Osteoblast (primary cell): ENCODE data around the gene ANXA4. TPM values are rescaled to one million over a fixed set of nuclear protein-coding genes. Genes with fewer than 3 reads are reported as not detected.

Experiments
- DNase-seq: peaks from one replicate; pipeline ENCODE4 v3.0.0; 2011; ENCODE audit warnings: low spot score, mixed read lengths; ENCODE audit not compliant: insufficient read length; ENCODE audit errors: missing footprints
- H2AFZ ChIP-seq: 2 replicates; pipeline ENCODE4 v1.6.0; 2011; ENCODE audit warnings: mild to moderate bottlenecking, low read length
- H3K27ac ChIP-seq: 2 replicates; pipeline ENCODE4 v1.5.1; 2011; ENCODE audit warnings: mild to moderate bottlenecking, low read depth, low read length, moderate library complexity
- H3K27me3 ChIP-seq: 2 replicates; pipeline ENCODE4 v1.6.0; 2012; ENCODE audit warnings: mild to moderate bottlenecking, control low read depth, inconsistent platforms, low read length, moderate library complexity; ENCODE audit not compliant: insufficient read depth
- H3K36me3 ChIP-seq: 2 replicates; pipeline ENCODE4 v1.5.1; 2011; ENCODE audit warnings: mild to moderate bottlenecking, low read length, control low read depth, moderate library complexity; ENCODE audit not compliant: insufficient read depth
- H3K4me1 ChIP-seq: 2 replicates; pipeline ENCODE4 v1.5.1; 2011; ENCODE audit warnings: mild to moderate bottlenecking, low read length, control low read depth, moderate library complexity; ENCODE audit not compliant: insufficient read depth
- H3K4me2 ChIP-seq: 2 replicates; pipeline ENCODE4 v1.6.0; 2011; ENCODE audit warnings: mild to moderate bottlenecking, low read length; ENCODE audit not compliant: insufficient read depth
- H3K4me3 ChIP-seq: fragments of 200-600 bp; sonication (generic); 3 replicates; pipeline ENCODE4 v1.5.1; 2012; ENCODE audit warnings: mild to moderate bottlenecking, low read length, inconsistent platforms; ENCODE audit not compliant: insufficient read depth
- H3K79me2 ChIP-seq: 2 replicates; pipeline ENCODE4 v1.6.0; 2012; ENCODE audit warnings: mild to moderate bottlenecking, low read length, control low read depth, inconsistent platforms; ENCODE audit not compliant: insufficient read depth
- H3K9me3 ChIP-seq: 2 replicates; pipeline ENCODE4 v1.5.1; 2011; ENCODE audit warnings: low read depth, low read length, control low read depth
- H4K20me1 ChIP-seq: 2 replicates; pipeline ENCODE4 v1.6.0; 2012; ENCODE audit warnings: mild to moderate bottlenecking, low read length, control low read depth; ENCODE audit not compliant: insufficient read depth
- CTCF ChIP-seq: IDR thresholded peaks from 2 replicates; pipeline ENCODE4 v1.5.1; 2011; ENCODE audit warnings: mild to moderate bottlenecking, low read depth, low read length, moderate library complexity; ENCODE audit errors: extremely low read depth
- total RNA-seq: library from RNA; depleted of rRNA; stranded (reverse); fragments of >200 nt; gene quantifications from 2 replicates; pipeline ENCODE4 v1.2.3, GENCODE V29; 2012

ANXA4 gene
- total RNA-seq, 1 donor: 38.4 TPM

- H3K4me3 ChIP-seq: no peak overlapping the region
- H3K27me3 ChIP-seq: no peaks in the 10 kb centered on the region
- H3K4me1 ChIP-seq: peaks cover 12% of the 10 kb centered on the region
- H3K36me3 ChIP-seq: no peaks in the 10 kb centered on the region
- H3K4me2 ChIP-seq: no peak overlapping the region
- no peak for TF ChIP-seq CTCF
- no peak overlapping the region for H3K27ac ChIP-seq
- no peaks in the 10 kb centered on the region for H4K20me1 ChIP-seq
- H2AFZ ChIP-seq: no peak overlapping the region
- H3K9me3 ChIP-seq: no peaks in the 10 kb centered on the region
- H3K79me2 ChIP-seq: peaks cover 58% of the 10 kb centered on the region
- DNase-seq: no peak
Measured at GRCh38 chr2:69833752-69834151, 91.8 kb downstream of the ANXA4 start.

GRCh38 chr2:69835666-69836065, 93.7 kb downstream of the ANXA4 start:
- DNase-seq: no peak
- Histone ChIP-seq H3K4me1 (peaks cover 3% of the 10 kb centered on the region), H3K36me3 (no peaks in the 10 kb centered on the region), H3K27ac (no peak overlapping the region), H4K20me1 (no peaks in the 10 kb centered on the region), H3K9me3 (no peaks in the 10 kb centered on the region), H3K4me2 (no peak overlapping the region), H3K27me3 (no peaks in the 10 kb centered on the region), H2AFZ (no peak overlapping the region), H3K79me2 (peaks cover 47% of the 10 kb centered on the region), H3K4me3 (no peak overlapping the region)
- no peak for TF ChIP-seq CTCF

- H3K36me3 ChIP-seq: no peaks in the 10 kb centered on the region
- H4K20me1 ChIP-seq: no peaks in the 10 kb centered on the region
- no peak overlapping the region for H3K4me2 ChIP-seq
- H2AFZ ChIP-seq: no peak overlapping the region
- no peaks in the 10 kb centered on the region for H3K9me3 ChIP-seq
- no peak overlapping the region for H3K4me3 ChIP-seq
- H3K4me1 ChIP-seq: no peaks in the 10 kb centered on the region
- no peak overlapping the region for H3K27ac ChIP-seq
- no peak for TF ChIP-seq CTCF
- H3K79me2 ChIP-seq: peaks cover 40% of the 10 kb centered on the region
- no peak for DNase-seq
- H3K27me3 ChIP-seq: no peaks in the 10 kb centered on the region
Measured at GRCh38 chr2:69836316-69836715, 94.4 kb downstream of the ANXA4 start.

GRCh38 chr2:69837533-69837932, 95.6 kb downstream of the ANXA4 start:
- Histone ChIP-seq H3K4me2 (no peak overlapping the region), H4K20me1 (no peaks in the 10 kb centered on the region), H3K79me2 (peaks cover 29% of the 10 kb centered on the region), H3K9me3 (no peaks in the 10 kb centered on the region), H3K27me3 (no peaks in the 10 kb centered on the region), H2AFZ (no peak overlapping the region), H3K36me3 (no peaks in the 10 kb centered on the region), H3K27ac (no peak overlapping the region), H3K4me3 (no peak overlapping the region), H3K4me1 (no peaks in the 10 kb centered on the region)
- TF ChIP-seq CTCF: no peak
- no peak for DNase-seq
